ENCODE data around the gene PTEN.

DNA sequence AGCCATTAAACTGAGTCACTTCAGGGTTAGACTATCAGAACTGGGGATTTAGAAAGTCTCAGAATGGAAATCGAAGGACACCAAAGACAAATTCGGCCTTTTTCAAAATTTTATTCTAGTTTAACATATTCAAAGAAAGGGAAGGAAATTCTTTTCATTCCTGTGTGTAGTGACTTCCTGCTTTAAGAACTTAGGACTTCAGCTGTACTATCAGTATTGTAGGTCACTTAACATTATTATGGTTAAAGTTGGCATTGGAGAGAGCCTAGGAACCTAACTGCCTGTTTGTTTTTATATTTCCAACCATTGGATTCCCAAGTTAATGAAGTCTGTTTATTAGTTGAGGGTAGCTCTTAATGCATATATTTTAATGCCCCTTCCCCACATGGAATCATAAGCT is 63.7 kb downstream of the PTEN start:
- TF ChIP-seq POLR2AphosphoS5 (IDR thresholded peaks at IDR 0.05; ENCODE audit: insufficient read depth in 1 of 2, low read depth in 1 of 2) (no peak), POLR2A (IDR thresholded peaks at IDR 0.05) (no peak)
- TF ChIP-seq, protein P1, sequence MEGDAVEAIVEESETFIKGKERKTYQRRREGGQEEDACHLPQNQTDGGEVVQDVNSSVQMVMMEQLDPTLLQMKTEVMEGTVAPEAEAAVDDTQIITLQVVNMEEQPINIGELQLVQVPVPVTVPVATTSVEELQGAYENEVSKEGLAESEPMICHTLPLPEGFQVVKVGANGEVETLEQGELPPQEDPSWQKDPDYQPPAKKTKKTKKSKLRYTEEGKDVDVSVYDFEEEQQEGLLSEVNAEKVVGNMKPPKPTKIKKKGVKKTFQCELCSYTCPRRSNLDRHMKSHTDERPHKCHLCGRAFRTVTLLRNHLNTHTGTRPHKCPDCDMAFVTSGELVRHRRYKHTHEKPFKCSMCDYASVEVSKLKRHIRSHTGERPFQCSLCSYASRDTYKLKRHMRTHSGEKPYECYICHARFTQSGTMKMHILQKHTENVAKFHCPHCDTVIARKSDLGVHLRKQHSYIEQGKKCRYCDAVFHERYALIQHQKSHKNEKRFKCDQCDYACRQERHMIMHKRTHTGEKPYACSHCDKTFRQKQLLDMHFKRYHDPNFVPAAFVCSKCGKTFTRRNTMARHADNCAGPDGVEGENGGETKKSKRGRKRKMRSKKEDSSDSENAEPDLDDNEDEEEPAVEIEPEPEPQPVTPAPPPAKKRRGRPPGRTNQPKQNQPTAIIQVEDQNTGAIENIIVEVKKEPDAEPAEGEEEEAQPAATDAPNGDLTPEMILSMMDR (IDR thresholded peaks at IDR 0.05) = no peak
